Measurements from ENCODE around the gene GALNS. TPM values are rescaled to one million over a fixed set of nuclear protein-coding genes. Genes with fewer than 3 reads are reported as not detected.

GALNS gene
- total RNA-seq, 4 donors from 2014 or later = 45.7 to 101 (median 75.6) TPM

DNA sequence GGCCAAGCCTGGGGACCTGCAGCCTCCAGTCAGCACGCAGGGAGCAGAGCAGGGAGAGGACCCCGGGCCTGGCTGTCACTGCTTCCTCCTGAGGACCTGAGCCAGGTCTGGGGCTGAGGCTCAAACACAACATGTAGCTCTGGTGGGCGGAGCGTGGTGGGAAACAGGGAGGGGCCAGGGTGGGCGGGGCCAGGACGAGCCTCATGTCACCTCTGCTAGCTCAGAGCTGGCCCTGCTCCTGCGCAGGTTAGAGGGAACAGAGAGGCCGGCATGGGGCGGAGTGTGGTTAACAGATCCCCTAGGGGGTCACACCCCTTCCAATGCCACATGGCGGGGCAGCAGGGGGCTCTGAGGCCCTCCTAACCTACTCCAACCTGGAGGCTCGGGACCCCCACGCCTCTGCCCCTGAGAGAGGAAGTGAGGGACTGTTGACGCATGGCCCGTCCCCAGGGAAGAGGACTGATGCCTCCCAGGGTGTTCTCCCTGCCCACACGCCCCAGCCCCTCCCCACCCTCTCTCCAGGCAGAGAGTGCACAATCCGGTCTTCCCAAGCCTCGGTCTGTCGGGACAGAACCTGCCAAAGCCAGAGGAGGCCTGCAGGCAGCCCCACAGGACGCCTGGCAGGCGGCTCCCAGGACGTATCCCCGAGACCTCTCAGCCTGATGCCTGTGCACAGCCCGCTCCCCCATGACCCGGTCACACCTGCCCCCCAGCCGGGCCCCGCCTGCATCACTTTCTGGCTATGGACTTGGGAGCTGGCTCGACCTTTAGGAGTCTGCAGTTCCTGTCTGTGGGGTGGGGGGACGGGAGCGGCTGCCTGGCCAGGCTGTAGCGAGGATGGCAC lies 86.9 kb downstream of the GALNS start:
- intact Hi-C loops (cut with DNase I; ENCODE audit: low total_unique reads) = no loop called here
- Histone ChIP-seq H3K27me3 (no peaks in the 10 kb centered on the region), H3K36me3 (no peaks in the 10 kb centered on the region), H3K27ac (peak overlapping the region; percentile 82 to 93 (median 90)), H3K9me3 (no peaks in the 10 kb centered on the region), H3K4me1 (peaks cover 67 to 83% (median 79%) of the 10 kb centered on the region in 4 donors), H3K4me3 (peak overlapping the region in 2 of 4 donors; percentile 19 to 23)
- 33% methylated on average over 21 of the region's 30 CpGs; no CpG with 5 or more reads in 1 of the 2 donors for WGBS, 2 donors (ENCODE audit: low coverage in 1 of 2)
- in situ Hi-C loops (cut with MboI; ENCODE audit: low pct_ligation_motif_present in 1 of 4, low pct_unique_long_range_greater_than_20kb in 1 of 4, low sequenced_read_pairs in 3 of 4) = no loop called here
- DNase-seq = peak; percentile 61
- TF ChIP-seq POLR2A (IDR thresholded peaks at IDR 0.05) (peak; percentile 11), POLR2AphosphoS5 (IDR thresholded peaks at IDR 0.05) (peak in 2 of 3 donors; percentile 7 to 13), EP300 (IDR thresholded peaks at IDR 0.05; ENCODE audit: low read depth) (no peak)

GRCh38 chr16:88768071-88768783 lies 88.5 kb downstream of the GALNS start:
- WGBS, 2 donors (ENCODE audit: low coverage in 1 of 2) = 55% methylated on average over 22 of the region's 24 CpGs; no CpG with 5 or more reads in 1 of the 2 donors
- peaks cover 51 to 77% (median 68%) of the 10 kb centered on the region in 4 donors for H3K4me1 ChIP-seq
- in situ Hi-C loops (cut with MboI; ENCODE audit: low pct_ligation_motif_present in 1 of 4, low pct_unique_long_range_greater_than_20kb in 1 of 4, low sequenced_read_pairs in 3 of 4) (no loop called here), intact Hi-C loops (cut with DNase I; ENCODE audit: low total_unique reads) (no loop called here)
- no peaks in the 10 kb centered on the region for H3K9me3 ChIP-seq
- H3K27me3 ChIP-seq = no peaks in the 10 kb centered on the region
- TF ChIP-seq POLR2AphosphoS5 (IDR thresholded peaks at IDR 0.05) (peak in 1 of 3 donors; percentile 14), EP300 (IDR thresholded peaks at IDR 0.05; ENCODE audit: low read depth) (no peak), CTCF (IDR thresholded peaks at IDR 0.05) (no peak)
- DNase-seq = peak; percentile 60
- H3K4me3 ChIP-seq = no peak overlapping the region
- H3K36me3 ChIP-seq = no peaks in the 10 kb centered on the region
- H3K27ac ChIP-seq = peak overlapping the region; percentile 82 to 93 (median 90)

GRCh38 chr16:88767546-88768070 lies 89.1 kb downstream of the GALNS start:
- Histone ChIP-seq H3K27me3 (no peaks in the 10 kb centered on the region), H3K27ac (peak overlapping the region; percentile 82 to 93 (median 90)), H3K36me3 (no peaks in the 10 kb centered on the region), H3K4me3 (no peak overlapping the region), H3K4me1 (peaks cover 46 to 77% (median 67%) of the 10 kb centered on the region in 4 donors), H3K9me3 (no peaks in the 10 kb centered on the region)
- WGBS, 2 donors (ENCODE audit: low coverage in 1 of 2) = 63% methylated on average over 12 of the region's 12 CpGs; no CpG with 5 or more reads in 1 of the 2 donors
- DNase-seq = no peak
- in situ Hi-C loops (cut with MboI; ENCODE audit: low pct_ligation_motif_present in 1 of 4, low pct_unique_long_range_greater_than_20kb in 1 of 4, low sequenced_read_pairs in 3 of 4) (no loop called here), intact Hi-C loops (cut with DNase I; ENCODE audit: low total_unique reads) (no loop called here)
- TF ChIP-seq CTCF (IDR thresholded peaks at IDR 0.05) (no peak), POLR2AphosphoS5 (IDR thresholded peaks at IDR 0.05) (no peak), POLR2A (IDR thresholded peaks at IDR 0.05) (no peak), EP300 (IDR thresholded peaks at IDR 0.05; ENCODE audit: low read depth) (no peak)

DNA sequence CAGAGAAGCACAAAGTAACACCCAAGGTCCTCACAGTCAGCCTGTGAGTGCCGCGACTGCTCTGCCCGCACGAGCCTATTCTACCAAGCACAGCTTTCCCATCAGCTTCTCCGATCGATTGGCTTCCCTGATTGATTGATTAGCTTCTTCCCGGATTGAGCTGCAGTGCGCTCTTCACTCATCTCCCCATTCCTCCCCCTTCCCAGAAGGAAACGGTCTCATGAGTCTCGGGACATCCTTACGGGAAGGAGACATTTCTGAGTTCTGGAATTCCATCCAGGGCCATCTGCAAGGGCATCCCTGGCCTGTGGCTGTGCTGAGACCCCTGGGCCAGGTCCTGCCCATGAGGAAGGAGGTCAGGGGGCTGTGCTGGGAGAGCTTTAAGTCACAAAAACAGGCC lies 89.8 kb downstream of the GALNS start:
- H3K36me3 ChIP-seq = no peaks in the 10 kb centered on the region
- 75% methylated on average over 11 of the region's 11 CpGs; no CpG with 5 or more reads in 1 of the 2 donors for WGBS, 2 donors (ENCODE audit: low coverage in 1 of 2)
- in situ Hi-C loops (cut with MboI; ENCODE audit: low pct_ligation_motif_present in 1 of 4, low pct_unique_long_range_greater_than_20kb in 1 of 4, low sequenced_read_pairs in 3 of 4) = no loop called here
- intact Hi-C loops (cut with DNase I; ENCODE audit: low total_unique reads) = no loop called here
- TF ChIP-seq EP300 (IDR thresholded peaks at IDR 0.05; ENCODE audit: low read depth) = peak; percentile 27
- TF ChIP-seq POLR2AphosphoS5 (IDR thresholded peaks at IDR 0.05) = no peak
- DNase-seq = no peak
- no peak overlapping the region for H3K4me3 ChIP-seq
- peak overlapping the region; percentile 82 to 93 (median 90) for H3K27ac ChIP-seq
- no peaks in the 10 kb centered on the region for H3K27me3 ChIP-seq
- peaks cover 47 to 77% (median 66%) of the 10 kb centered on the region in 4 donors for H3K4me1 ChIP-seq
- no peaks in the 10 kb centered on the region for H3K9me3 ChIP-seq
